NOMO-1 treated with dmso at 0.1 percent for 144 hours (cell line): ENCODE results near the gene DDIT3.

ENCODE experiments used
- DNase-seq: peaks from one replicate; lab custom pipeline; 2025; ENCODE audit not compliant: unreplicated experiment; lab: John Stamatoyannopoulos, UW

Gene DDIT3

GRCh38 chr12:57487597-57488401 is 32.5 kb downstream of the DDIT3 start, which contains the start of gene MARS1:
Gene MARS1, plus strand, starts transcription at chr12:57488068. Its CDS starts 23 bp downstream, at chr12:57488091.
- DNase-seq, result peak; percentile 94

- DNase-seq, result no peak
These were observed 33.2 kb downstream of the DDIT3 start for GRCh38 chr12:57487055-57487596.

GRCh38 chr12:57485695-57486094 is 34.6 kb downstream of the DDIT3 start:
- DNase-seq, result no peak

- DNase-seq, result no peak
These were observed 36.8 kb downstream of the DDIT3 start for GRCh38 chr12:57483466-57483865.

GRCh38 chr12:57481671-57482070 is 38.6 kb downstream of the DDIT3 start:
- DNase-seq, result no peak

- DNase-seq, result no peak
These were observed 40.8 kb downstream of the DDIT3 start, which contains the start of gene ARHGAP9 for GRCh38 chr12:57479376-57480115. Gene ARHGAP9, minus strand, starts transcription at chr12:57479866. Its CDS starts 460 bp downstream, at chr12:57479406.

- no peak for DNase-seq
These were observed 41.3 kb downstream of the DDIT3 start for GRCh38 chr12:57479043-57479375.

- DNase-seq, result peak; percentile 57
These were observed 42.3 kb downstream of the DDIT3 start for GRCh38 chr12:57477710-57478681.

- DNase-seq, result no peak
These were observed 43.2 kb downstream of the DDIT3 start for GRCh38 chr12:57476993-57477709.

- no peak for DNase-seq
These were observed 43.9 kb downstream of the DDIT3 start for GRCh38 chr12:57476162-57476992.

GRCh38 chr12:57475271-57476161 is 44.8 kb downstream of the DDIT3 start:
- DNase-seq, result no peak

GRCh38 chr12:57474862-57475261 is 45.5 kb downstream of the DDIT3 start:
- no peak for DNase-seq

- no peak for DNase-seq
These were observed 45.9 kb downstream of the DDIT3 start for GRCh38 chr12:57474430-57474829.

GRCh38 chr12:57473886-57474285 is 46.4 kb downstream of the DDIT3 start:
- no peak for DNase-seq

GRCh38 chr12:57473392-57473791 is 46.9 kb downstream of the DDIT3 start:
- DNase-seq, result no peak

GRCh38 chr12:57472391-57472790 is 47.9 kb downstream of the DDIT3 start:
- no peak for DNase-seq

- no peak for DNase-seq
These were observed 48.7 kb downstream of the DDIT3 start for GRCh38 chr12:57471661-57472060.

- DNase-seq, result no peak
These were observed 49.2 kb downstream of the DDIT3 start for GRCh38 chr12:57470970-57471656.
